Caco-2 (cell line): ENCODE data around the gene KLK3. TPM values are rescaled to one million over a fixed set of nuclear protein-coding genes. Genes with fewer than 3 reads are reported as not detected.

ENCODE experiments used
- BruUV-seq: library from RNA; stranded (reverse); fragments of 400-500 nt; replicated peaks from 2 replicates; lab custom pipeline; 2021; lab: Mats Ljungman, UMichigan
- CTCF ChIA-PET: fragments of 300-600 bp; sonication (Branson Sonifier 250); formaldehyde crosslinking; loops from one replicate; lab custom pipeline; 2022; ENCODE audit warnings: antibody characterized with exemption; lab: Charles Lee
- POLR2A ChIA-PET: fragments of 300-600 bp; sonication (Branson Sonifier 250); formaldehyde crosslinking; loops from one replicate; lab custom pipeline; 2022; ENCODE audit warnings: antibody characterized with exemption; lab: Charles Lee
- DNase-seq, 2 experiments: peaks; one replicate each; pipeline versions ENCODE4 v3.0.0 to v3.0.0-alpha.2; 2020 to 2022
- H3K27me3 ChIP-seq: replicated peaks from 2 replicates; pipeline ENCODE4 v1.6.0; 2011; ENCODE audit warnings: low read length; ENCODE audit not compliant: control insufficient read depth, insufficient read depth
- H3K36me3 ChIP-seq: 2 replicates; pipeline ENCODE4 v1.5.1; 2011; ENCODE audit warnings: low read length; ENCODE audit not compliant: control insufficient read depth, insufficient read depth
- H3K4me1 ChIP-seq: fragments of 250-450 bp; sonication (Bioruptor Pico); 2 replicates; pipeline ENCODE4 v1.5.1; 2020; ENCODE audit warnings: mild to moderate bottlenecking
- H3K4me3 ChIP-seq: 2 replicates; pipeline ENCODE4 v1.5.1; 2011; ENCODE audit warnings: low read depth, mild to moderate bottlenecking, control low read depth, low read length
- H3K9me3 ChIP-seq: fragments of 250-450 bp; sonication (Bioruptor Pico); 2 replicates; pipeline ENCODE4 v1.5.1; 2020; ENCODE audit warnings: mild to moderate bottlenecking, moderate library complexity
- H3K27ac Mint-ChIP-seq: one replicate; pipeline ENCODE4 v1.8.0; 2022; ENCODE audit warnings: mixed read lengths; ENCODE audit not compliant: unreplicated experiment
- H3K27me3 Mint-ChIP-seq: one replicate; pipeline ENCODE4 v1.8.0; 2022; ENCODE audit warnings: mixed read lengths; ENCODE audit not compliant: insufficient read depth, unreplicated experiment
- H3K36me3 Mint-ChIP-seq: one replicate; pipeline ENCODE4 v1.8.0; 2022; ENCODE audit warnings: mild to moderate bottlenecking, mixed read lengths; ENCODE audit not compliant: insufficient read depth, unreplicated experiment
- H3K4me1 Mint-ChIP-seq: one replicate; pipeline ENCODE4 v1.8.0; 2022; ENCODE audit warnings: low read depth, mixed read lengths; ENCODE audit not compliant: unreplicated experiment
- H3K4me3 Mint-ChIP-seq: one replicate; pipeline ENCODE4 v1.8.0; 2022; ENCODE audit warnings: mild to moderate bottlenecking, moderate library complexity, mixed read lengths; ENCODE audit not compliant: unreplicated experiment
- H3K9me3 Mint-ChIP-seq: one replicate; pipeline ENCODE4 v1.8.0; 2022; ENCODE audit warnings: mixed read lengths; ENCODE audit not compliant: unreplicated experiment
- intact Hi-C: fragments of 100-400 bp; cut with micrococcal nuclease; formaldehyde crosslinking; loops from one replicate; pipeline ENCODE4 v1.10.0; 2022; ENCODE audit not compliant: unreplicated experiment
- total RNA-seq: library from RNA; stranded (reverse); gene quantifications from 2 replicates; pipeline ENCODE4 v1.2.3, GENCODE V29; 2022
- TF ChIP-seq, protein P1 (sequence below), 2 experiments: fragments of 200-600 bp in 1 of 2; IDR thresholded peaks; 1 replicate in 1 of 2; 2 replicates in 1 of 2; pipeline versions ENCODE4 v1.5.1 to v1.8.0; 2011 to 2022; ENCODE audit warnings: antibody characterized with exemption in 1 of 2, control low read depth in 1 of 2, inconsistent platforms in 1 of 2, low read depth in 1 of 2, low read length in 1 of 2, mild to moderate bottlenecking in 1 of 2, moderate library complexity in 1 of 2; ENCODE audit not compliant: insufficient read depth in 1 of 2, severe bottlenecking in 1 of 2, unreplicated experiment in 1 of 2

Gene KLK3
- total RNA-seq, 1 experiment from 2014 or later, result not detected

DNA sequence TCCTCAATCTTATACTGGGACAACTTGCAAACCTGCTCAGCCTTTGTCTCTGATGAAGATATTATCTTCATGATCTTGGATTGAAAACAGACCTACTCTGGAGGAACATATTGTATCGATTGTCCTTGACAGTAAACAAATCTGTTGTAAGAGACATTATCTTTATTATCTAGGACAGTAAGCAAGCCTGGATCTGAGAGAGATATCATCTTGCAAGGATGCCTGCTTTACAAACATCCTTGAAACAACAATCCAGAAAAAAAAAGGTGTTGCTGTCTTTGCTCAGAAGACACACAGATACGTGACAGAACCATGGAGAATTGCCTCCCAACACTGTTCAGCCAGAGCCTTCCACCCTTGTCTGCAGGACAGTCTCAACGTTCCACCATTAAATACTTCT lies 4.0 kb upstream of the KLK3 start:
- H3K36me3 ChIP-seq, result no peaks in the 10 kb centered on the region
- H3K4me3 Mint-ChIP-seq, result no peak overlapping the region
- H3K36me3 Mint-ChIP-seq, result no peaks in the 10 kb centered on the region
- H3K4me3 ChIP-seq, result no peak overlapping the region
- H3K9me3 Mint-ChIP-seq, result no peaks in the 10 kb centered on the region
- BruUV-seq, result no TSS peak
- H3K4me1 ChIP-seq, result no peaks in the 10 kb centered on the region
- H3K9me3 ChIP-seq, result no peaks in the 10 kb centered on the region
- intact Hi-C loops, result no loop called here
- H3K4me1 Mint-ChIP-seq, result no peaks in the 10 kb centered on the region
- no peak overlapping the region for H3K27ac Mint-ChIP-seq
- ChIA-PET CTCF (no interaction called here), POLR2A (no interaction called here)
- no peaks in the 10 kb centered on the region for H3K27me3 ChIP-seq
- peaks cover 14% of the 10 kb centered on the region for H3K27me3 Mint-ChIP-seq
- TF ChIP-seq, protein P1, sequence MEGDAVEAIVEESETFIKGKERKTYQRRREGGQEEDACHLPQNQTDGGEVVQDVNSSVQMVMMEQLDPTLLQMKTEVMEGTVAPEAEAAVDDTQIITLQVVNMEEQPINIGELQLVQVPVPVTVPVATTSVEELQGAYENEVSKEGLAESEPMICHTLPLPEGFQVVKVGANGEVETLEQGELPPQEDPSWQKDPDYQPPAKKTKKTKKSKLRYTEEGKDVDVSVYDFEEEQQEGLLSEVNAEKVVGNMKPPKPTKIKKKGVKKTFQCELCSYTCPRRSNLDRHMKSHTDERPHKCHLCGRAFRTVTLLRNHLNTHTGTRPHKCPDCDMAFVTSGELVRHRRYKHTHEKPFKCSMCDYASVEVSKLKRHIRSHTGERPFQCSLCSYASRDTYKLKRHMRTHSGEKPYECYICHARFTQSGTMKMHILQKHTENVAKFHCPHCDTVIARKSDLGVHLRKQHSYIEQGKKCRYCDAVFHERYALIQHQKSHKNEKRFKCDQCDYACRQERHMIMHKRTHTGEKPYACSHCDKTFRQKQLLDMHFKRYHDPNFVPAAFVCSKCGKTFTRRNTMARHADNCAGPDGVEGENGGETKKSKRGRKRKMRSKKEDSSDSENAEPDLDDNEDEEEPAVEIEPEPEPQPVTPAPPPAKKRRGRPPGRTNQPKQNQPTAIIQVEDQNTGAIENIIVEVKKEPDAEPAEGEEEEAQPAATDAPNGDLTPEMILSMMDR (IDR thresholded peaks at IDR 0.05; ENCODE audit: insufficient read depth in 1 of 2, low read depth in 1 of 2, low read length in 1 of 2, severe bottlenecking in 1 of 2, unreplicated experiment in 1 of 2), result no peak
- no peak for DNase-seq

DNA sequence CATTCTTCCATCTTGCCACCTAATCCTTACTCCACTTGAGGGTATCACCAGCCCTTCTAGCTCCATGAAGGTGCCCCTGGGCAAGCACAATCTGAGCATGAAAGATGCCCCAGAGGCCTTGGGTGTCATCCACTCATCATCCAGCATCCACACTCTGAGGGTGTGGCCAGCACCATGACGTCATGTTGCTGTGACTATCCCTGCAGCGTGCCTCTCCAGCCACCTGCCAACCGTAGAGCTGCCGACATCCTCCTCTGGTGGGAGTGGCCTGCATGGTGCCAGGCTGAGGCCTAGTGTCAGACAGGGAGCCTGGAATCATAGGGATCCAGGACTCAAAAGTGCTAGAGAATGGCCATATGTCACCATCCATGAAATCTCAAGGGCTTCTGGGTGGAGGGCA lies 3.1 kb upstream of the KLK3 start:
- no peak overlapping the region for H3K4me3 ChIP-seq
- H3K4me1 ChIP-seq, result no peaks in the 10 kb centered on the region
- no peaks in the 10 kb centered on the region for H3K9me3 ChIP-seq
- CTCF ChIA-PET, result no interaction called here
- Mint-ChIP-seq H3K36me3 (no peaks in the 10 kb centered on the region), H3K4me3 (no peak overlapping the region), H3K27ac (no peak overlapping the region), H3K9me3 (no peaks in the 10 kb centered on the region), H3K27me3 (peaks cover 21% of the 10 kb centered on the region), H3K4me1 (no peaks in the 10 kb centered on the region)
- no TSS peak for BruUV-seq
- TF ChIP-seq, protein P1 (IDR thresholded peaks at IDR 0.05; ENCODE audit: insufficient read depth in 1 of 2, low read depth in 1 of 2, low read length in 1 of 2, severe bottlenecking in 1 of 2, unreplicated experiment in 1 of 2), result no peak
- peak in 1 of 2 experiments; percentile 17 for DNase-seq
- H3K27me3 ChIP-seq, result no peaks in the 10 kb centered on the region
- POLR2A ChIA-PET, result no interaction called here
- H3K36me3 ChIP-seq, result no peaks in the 10 kb centered on the region
- intact Hi-C loops, result no loop called here

DNA sequence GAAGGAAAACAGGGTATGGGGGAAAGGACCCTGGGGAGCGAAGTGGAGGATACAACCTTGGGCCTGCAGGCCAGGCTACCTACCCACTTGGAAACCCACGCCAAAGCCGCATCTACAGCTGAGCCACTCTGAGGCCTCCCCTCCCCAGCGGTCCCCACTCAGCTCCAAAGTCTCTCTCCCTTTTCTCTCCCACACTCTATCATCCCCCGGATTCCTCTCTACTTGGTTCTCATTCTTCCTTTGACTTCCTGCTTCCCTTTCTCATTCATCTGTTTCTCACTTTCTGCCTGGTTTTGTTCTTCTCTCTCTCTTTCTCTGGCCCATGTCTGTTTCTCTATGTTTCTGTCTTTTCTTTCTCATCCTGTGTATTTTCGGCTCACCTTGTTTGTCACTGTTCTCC lies 2.7 kb downstream of the KLK3 start:
- Mint-ChIP-seq H3K27me3 (peaks cover 24% of the 10 kb centered on the region), H3K4me3 (no peak overlapping the region), H3K4me1 (no peaks in the 10 kb centered on the region), H3K9me3 (no peaks in the 10 kb centered on the region), H3K36me3 (no peaks in the 10 kb centered on the region), H3K27ac (no peak overlapping the region)
- H3K36me3 ChIP-seq, result no peaks in the 10 kb centered on the region
- TF ChIP-seq, protein P1 (IDR thresholded peaks at IDR 0.05; ENCODE audit: insufficient read depth in 1 of 2, low read depth in 1 of 2, low read length in 1 of 2, severe bottlenecking in 1 of 2, unreplicated experiment in 1 of 2), result no peak
- H3K4me3 ChIP-seq, result no peak overlapping the region
- BruUV-seq, result no TSS peak
- ChIA-PET CTCF (no interaction called here), POLR2A (no interaction called here)
- peak in 1 of 2 experiments; percentile 12 for DNase-seq
- no peaks in the 10 kb centered on the region for H3K4me1 ChIP-seq
- no peaks in the 10 kb centered on the region; the same call in 1 of the 2 replicates for H3K27me3 ChIP-seq
- 0 out of 2 replicates have a peak, but pooled peaks cover 9% of the 10 kb centered on the region for H3K9me3 ChIP-seq
- intact Hi-C loops, result no loop called here
